GM18507 (cell line): ENCODE results near the gene SLFN5.
"Not testable (repeated sequence)": the region's sequence is repeated elsewhere in the genome, so short reads cannot be mapped to it uniquely, and the experiment has no call there.

Experiments
- DNase-seq: peaks from one replicate; pipeline ENCODE4 v3.0.0; 2011; ENCODE audit warnings: low read depth; ENCODE audit not compliant: insufficient read length; ENCODE audit errors: extremely low spot score
- FAIRE-seq: peaks from 2 replicates; lab custom pipeline; 2011; peaks lifted over from hg19 to GRCh38; lab: Jason Lieb, UNC

Gene SLFN5

GRCh38 chr17:35239823-35240222, 3.0 kb upstream of the SLFN5 start:
- FAIRE-seq (no peak), DNase-seq (no peak)

DNA sequence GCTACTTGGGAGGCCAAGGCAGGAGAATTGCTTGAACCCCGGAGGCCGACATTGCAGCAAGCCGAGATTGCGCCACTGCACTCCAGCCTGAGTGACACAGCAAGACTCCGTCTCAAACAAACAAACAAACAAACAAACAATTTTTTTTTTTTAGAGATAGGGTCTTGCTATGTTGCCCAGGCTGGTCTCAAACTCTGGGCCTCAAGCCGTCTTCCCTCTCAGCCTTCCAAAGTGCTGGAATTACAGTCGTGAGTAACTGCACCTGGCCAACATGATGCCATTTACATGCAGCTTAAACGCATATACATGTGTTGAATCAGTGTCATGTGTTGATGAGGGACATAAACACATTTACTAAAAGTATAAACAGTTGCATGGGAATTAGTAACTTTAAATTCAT, 2.0 kb upstream of the SLFN5 start:
- no peak for FAIRE-seq

GRCh38 chr17:35241520-35241919, 1.4 kb upstream of the SLFN5 start:
- FAIRE-seq: no peak

More for the DNA sequence above, 2.0 kb upstream of the SLFN5 start:
- no peak for DNase-seq

DNA sequence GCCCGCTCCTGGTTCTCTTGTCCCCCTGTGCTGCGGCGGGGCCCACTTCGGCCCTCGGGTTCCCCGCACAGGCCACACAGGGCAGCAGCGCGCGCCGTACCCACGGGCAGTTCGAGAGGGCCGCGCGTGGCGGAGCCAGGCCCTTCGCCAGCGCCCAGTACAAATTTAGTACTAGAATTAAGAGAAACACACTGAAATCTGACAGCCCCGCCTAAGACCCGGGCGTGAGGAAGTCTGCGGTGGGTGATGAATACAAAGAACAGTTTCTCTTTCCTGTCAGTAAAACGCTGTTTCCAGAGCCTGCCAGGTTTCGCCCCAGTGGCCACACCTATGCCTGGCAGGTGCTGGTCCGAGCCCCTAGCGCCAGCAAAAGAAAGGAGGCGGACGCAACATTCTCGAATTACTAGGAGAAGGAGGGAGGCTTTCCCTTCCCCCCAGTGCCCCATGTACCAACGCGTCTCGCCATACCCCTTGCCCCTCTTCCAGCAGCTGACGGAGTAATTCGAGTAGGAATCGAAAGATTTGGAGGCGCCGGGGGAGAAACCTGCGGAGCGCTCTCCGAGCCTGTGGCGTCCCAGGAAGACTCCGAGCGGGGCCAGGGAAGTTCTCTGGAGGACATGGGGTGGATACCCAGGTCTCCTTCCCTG, 591 bp upstream of the SLFN5 start:
- DNase-seq (peak; percentile 71), FAIRE-seq (no peak)

More at GRCh38 chr17:35241520-35241919, 1.4 kb upstream of the SLFN5 start:
- no peak for DNase-seq

- FAIRE-seq: no peak
- no peak for DNase-seq
These were observed 879 bp downstream of the SLFN5 start for GRCh38 chr17:35243561-35244340.

GRCh38 chr17:35244341-35245195, 1.7 kb downstream of the SLFN5 start:
- peak; percentile 97 for FAIRE-seq

DNA sequence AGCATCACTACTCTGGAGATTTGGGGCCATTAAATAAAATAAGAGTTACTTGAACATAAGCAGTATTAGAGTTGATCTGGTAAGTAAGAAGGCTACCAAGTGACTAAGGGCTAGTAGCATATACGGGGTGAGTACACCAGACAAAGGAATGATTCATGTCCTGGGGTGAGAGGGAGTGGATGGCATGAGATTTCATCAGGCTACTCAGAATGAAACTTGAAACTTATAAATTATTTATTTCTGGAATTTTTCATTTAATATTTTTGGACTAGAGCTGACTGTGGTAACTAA, 2.3 kb downstream of the SLFN5 start:
- peak; percentile 5 for FAIRE-seq
- no peak for DNase-seq

More at GRCh38 chr17:35244341-35245195, 1.7 kb downstream of the SLFN5 start:
- DNase-seq: peak; percentile 32

- DNase-seq (no peak), FAIRE-seq (peak; percentile 29)
These were observed 9.8 kb downstream of the SLFN5 start for GRCh38 chr17:35252651-35253050.

DNA sequence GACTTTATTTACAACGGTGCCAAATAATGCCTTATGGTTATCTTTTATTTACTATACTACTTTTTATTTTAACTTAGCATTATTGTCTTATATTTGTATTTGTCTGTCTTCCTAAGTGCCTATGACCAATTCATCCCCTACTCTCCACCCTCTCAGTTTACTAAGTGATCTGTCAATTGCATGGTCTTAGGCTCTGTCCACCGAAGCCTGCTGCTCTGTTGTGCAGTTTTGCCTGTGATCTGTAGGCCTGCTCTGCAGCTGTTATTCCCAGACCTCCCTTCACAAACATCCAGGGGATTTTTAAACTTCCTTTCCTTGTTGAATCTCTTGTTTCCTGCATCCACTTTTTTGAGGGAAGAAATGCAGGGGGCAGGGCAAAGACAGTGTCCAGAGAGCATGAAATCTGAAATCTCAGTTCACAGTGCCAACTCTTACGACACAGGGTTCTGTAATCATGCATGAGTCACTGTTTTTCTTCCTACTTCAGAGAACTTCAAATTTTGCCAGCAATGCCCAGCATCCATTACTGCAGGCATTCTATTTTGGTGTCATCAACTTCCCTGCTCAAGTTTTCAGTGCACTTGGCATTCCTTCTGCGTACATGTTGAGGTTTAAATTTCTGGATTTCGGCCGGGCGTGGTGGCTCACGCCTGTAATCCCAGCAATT, 11.4 kb downstream of the SLFN5 start:
- no peak for DNase-seq

DNA sequence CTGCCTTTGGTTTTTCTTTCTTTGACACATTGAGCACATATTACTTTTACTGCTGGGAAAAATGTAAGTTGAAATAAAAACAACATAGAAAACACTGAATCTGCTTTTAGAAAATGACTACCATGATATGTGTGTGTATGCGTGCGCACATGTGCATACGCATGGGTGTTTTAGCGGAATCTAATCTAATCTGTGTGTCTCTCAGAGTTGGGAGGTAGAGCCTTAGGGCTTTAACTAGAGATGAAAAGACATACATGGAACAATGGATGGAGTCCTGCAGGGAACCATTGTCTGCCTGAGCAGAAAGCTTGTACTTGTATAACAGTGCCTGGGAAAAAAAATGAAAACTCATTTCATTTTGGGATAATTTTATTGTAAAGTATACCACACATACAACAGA, 12.4 kb downstream of the SLFN5 start:
- no peak for FAIRE-seq
- no peak for DNase-seq

More for the DNA sequence above, 11.4 kb downstream of the SLFN5 start:
- FAIRE-seq: no peak

GRCh38 chr17:35256629-35257028, 13.8 kb downstream of the SLFN5 start:
- FAIRE-seq (no peak), DNase-seq (no peak)

GRCh38 chr17:35257208-35257659, 14.4 kb downstream of the SLFN5 start:
- DNase-seq: no peak
- FAIRE-seq: no peak

DNA sequence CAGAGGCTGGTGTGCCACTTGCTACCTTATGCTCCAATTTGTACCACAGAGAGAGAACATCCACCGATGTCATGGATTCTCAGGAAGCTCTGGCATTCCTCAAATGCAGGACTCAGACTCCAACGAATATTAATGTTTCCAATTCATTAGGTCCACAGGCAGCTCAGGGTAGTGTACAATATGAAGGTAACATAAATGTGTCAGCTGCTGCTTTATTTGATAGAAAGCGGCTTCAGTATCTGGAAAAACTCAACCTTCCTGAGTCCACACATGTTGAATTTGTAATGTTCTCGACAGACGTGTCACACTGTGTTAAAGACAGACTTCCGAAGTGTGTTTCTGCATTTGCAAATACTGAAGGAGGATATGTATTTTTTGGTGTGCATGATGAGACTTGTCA, 16.1 kb downstream of the SLFN5 start:
- FAIRE-seq: no peak
- no peak for DNase-seq

GRCh38 chr17:35265071-35265470, 22.2 kb downstream of the SLFN5 start:
- FAIRE-seq (no peak), DNase-seq (no peak)

DNA sequence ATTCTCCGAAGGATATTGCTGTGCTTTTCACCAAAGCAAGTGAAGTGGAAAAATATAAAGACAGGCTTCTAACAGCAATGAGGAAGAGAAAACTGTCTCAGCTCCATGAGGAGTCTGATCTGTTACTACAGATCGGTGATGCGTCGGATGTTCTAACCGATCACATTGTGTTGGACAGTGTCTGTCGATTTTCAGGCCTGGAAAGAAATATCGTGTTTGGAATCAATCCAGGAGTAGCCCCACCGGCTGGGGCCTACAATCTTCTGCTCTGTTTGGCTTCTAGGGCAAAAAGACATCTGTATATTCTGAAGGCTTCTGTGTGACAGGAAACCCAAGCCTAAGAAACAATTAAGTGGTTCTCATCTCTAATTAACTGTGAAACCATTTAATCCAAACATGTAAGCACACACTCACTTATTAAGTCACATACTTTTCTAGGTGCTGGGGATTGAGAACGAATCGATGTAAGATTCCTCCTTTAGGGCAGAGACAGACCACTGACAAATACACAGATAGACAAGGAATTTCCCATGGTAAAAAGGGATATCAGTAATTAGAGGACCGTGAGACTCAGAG, 22.8 kb downstream of the SLFN5 start:
- no peak for FAIRE-seq
- no peak for DNase-seq

DNA sequence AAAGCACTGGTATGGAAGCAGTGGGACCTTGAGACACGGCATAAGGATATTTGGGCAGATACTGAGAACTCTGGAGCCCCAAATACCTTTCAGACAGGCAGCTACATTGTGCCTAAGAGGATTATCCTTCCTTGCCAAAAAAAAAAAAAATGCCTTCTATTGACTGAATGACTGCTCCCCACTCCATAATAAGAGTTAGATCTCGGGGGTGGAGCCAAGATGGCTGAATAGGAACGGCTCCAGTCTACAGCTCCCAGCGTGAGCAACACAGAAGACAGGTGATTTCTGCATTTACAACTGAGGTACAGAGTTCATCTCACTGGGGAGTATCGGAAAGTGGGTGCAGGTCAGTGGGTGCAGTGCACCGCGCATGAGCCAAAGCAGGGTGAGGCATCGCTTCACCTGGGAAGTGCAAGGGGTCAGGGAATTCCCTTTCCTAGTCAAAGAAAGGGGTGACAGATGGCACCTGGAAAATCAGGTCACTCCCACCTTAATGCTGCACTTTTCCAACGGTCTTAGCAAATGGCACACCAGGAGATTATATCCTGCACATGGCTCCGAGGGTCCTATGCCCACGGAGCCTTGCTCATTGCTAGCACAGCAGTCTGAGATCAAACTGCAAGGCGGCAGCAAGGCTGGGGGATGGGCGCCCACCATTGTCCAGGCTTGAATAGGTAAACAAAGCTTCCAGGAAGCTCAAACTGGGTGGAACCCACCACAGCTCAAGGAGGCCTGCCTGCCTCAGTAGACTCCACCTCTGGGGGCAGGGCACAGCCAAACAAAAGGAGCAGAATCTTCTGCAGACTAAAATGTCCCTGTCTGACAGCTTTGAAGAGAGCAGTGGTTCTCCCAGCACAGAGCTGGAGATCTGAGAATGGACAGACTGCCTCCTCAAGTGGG, 31.5 kb downstream of the SLFN5 start:
- not testable (repeated sequence) for FAIRE-seq, DNase-seq

GRCh38 chr17:35278454-35278853, 35.6 kb downstream of the SLFN5 start:
- FAIRE-seq, DNase-seq: not testable (repeated sequence)

DNA sequence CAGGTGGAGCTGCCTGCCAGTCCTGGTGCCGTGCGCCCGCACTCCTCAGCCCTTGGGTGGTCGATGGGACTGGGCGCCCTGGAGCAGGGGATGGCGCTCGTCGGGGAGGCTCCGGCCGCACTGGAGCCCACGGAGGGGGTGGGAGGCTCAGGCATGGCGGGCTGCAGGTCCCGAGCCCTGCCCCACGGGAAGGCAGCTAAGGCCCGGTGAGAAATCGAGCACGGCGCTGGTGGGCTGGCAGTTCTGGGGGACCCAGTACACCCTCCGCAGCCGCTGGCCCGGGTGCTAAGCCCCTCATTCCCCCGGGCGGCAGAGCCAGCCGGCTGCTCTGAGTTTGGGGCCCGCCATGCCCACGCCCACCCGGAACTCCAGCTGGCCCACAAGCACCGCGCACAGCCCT, 36.0 kb downstream of the SLFN5 start:
- not testable (repeated sequence) for FAIRE-seq, DNase-seq
